ENCODE data around the gene NOX4.

GRCh38 chr11:89442801-89443200 is 48.4 kb downstream of the NOX4 start:
- TF ChIP-seq SP1 (IDR thresholded peaks at IDR 0.05) (no peak), NFRKB (IDR thresholded peaks at IDR 0.05) (no peak), ZNF384 (IDR thresholded peaks at IDR 0.05) (no peak), ELF4 (IDR thresholded peaks at IDR 0.05) (no peak), FOXK2 (IDR thresholded peaks at IDR 0.05) (no peak), LEF1 (IDR thresholded peaks at IDR 0.05; ENCODE audit: borderline replicate concordance) (no peak)
